Measurements from ENCODE around the gene ATP2A3. TPM values are rescaled to one million over a fixed set of nuclear protein-coding genes. Genes with fewer than 3 reads are reported as not detected.

Gene ATP2A3
- total and polyA plus RNA-seq, 2 experiments from 2014 or later, result 2.2 to 4.1 TPM

DNA sequence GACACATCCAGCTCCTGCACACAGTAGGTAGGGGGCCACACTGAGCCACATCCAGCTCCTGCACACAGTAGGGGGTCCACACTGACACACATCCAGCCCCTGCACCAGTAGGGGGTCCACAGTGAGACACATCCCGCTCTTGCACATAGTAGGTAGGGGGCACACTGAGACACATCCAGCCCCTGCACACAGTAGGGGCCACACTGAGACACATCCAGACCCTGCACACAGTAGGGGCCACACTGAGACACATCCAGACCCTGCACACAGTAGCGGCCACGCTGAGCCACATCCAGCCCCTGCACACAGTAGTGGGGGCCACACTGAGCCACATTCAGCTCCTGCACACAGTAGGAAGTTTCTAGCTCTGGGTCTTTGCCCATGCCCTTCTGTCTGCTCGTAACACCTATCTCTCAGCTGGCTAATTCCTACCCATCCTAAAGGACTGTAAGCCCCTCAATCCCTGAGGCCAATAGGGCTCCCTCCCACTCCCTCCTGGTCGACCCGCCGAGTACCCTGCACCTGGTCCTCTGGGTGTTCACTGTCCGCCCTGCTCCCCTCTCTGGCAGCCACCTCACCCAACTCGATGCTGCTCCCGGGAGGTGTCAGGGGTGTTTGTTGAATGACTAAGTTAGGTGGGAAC is 9.4 kb upstream of the ATP2A3 start:
- H3K9me3 ChIP-seq (ENCODE audit: low read depth), result no peaks in the 10 kb centered on the region
- no peak for TF ChIP-seq EZH2phosphoT487 (IDR thresholded peaks at IDR 0.05; ENCODE audit: low read depth, severe bottlenecking, unreplicated experiment)
- no peak for TF ChIP-seq EZH2 (IDR thresholded peaks at IDR 0.05; ENCODE audit: borderline replicate concordance)
- no peak for TF ChIP-seq CTCF (IDR thresholded peaks at IDR 0.05; ENCODE audit: poor library complexity)
- no peaks in the 10 kb centered on the region for H3K9me2 ChIP-seq (replicated peaks; ENCODE audit: insufficient read depth)
- H3K27me3 ChIP-seq, result no peaks in the 10 kb centered on the region
- H3K4me3 ChIP-seq, result no peak overlapping the region
- 98% methylated on average over 10 of the region's 10 CpGs for WGBS (ENCODE audit: low lambda C conversion rate, missing lambda C conversion rate)
- H3K4me2 ChIP-seq, result no peak overlapping the region
- no peaks in the 10 kb centered on the region for H4K20me1 ChIP-seq (ENCODE audit: insufficient read depth, poor library complexity, severe bottlenecking)
- H3K27ac ChIP-seq, result no peak overlapping the region
- no peak overlapping the region for H2AFZ ChIP-seq
- H3K4me1 ChIP-seq (ENCODE audit: insufficient read depth), result no peaks in the 10 kb centered on the region
- no peaks in the 10 kb centered on the region for H3K79me2 ChIP-seq
- DNase-seq (ENCODE audit: low spot score), result no peak
- no peaks in the 10 kb centered on the region for H3K36me3 ChIP-seq (replicated peaks; ENCODE audit: insufficient read depth, low read depth)

DNA sequence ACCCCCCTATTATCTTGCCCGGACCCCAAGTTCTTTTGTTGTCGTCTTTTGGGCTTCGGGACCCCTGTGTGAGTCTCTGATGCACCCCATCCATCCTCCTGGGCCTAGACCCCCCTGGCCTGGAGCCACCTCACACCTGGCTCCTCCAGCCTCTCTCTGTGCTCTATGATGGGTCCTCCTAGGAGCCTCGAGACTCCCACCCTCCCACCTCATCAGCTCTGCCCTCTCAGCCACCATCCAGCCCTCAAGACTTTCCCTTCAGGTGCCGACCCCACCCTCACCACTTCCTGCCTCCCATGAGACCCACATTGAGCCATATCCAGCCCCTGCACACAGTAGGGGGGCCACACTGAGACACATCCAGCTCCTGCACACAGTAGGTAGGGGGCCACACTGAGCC is 8.7 kb upstream of the ATP2A3 start:
- DNase-seq (ENCODE audit: low spot score), result no peak
- Histone ChIP-seq H3K27me3 (no peaks in the 10 kb centered on the region), H2AFZ (no peak overlapping the region), H3K9me2 (replicated peaks; ENCODE audit: insufficient read depth) (no peaks in the 10 kb centered on the region), H3K36me3 (replicated peaks; ENCODE audit: insufficient read depth, low read depth) (no peaks in the 10 kb centered on the region), H3K27ac (no peak overlapping the region), H4K20me1 (ENCODE audit: insufficient read depth, poor library complexity, severe bottlenecking) (no peaks in the 10 kb centered on the region), H3K79me2 (no peaks in the 10 kb centered on the region), H3K9me3 (ENCODE audit: low read depth) (no peaks in the 10 kb centered on the region), H3K4me2 (no peak overlapping the region), H3K4me3 (no peak overlapping the region), H3K4me1 (ENCODE audit: insufficient read depth) (no peaks in the 10 kb centered on the region)
- TF ChIP-seq EZH2 (IDR thresholded peaks at IDR 0.05; ENCODE audit: borderline replicate concordance) (no peak), CTCF (IDR thresholded peaks at IDR 0.05; ENCODE audit: poor library complexity) (no peak), EZH2phosphoT487 (IDR thresholded peaks at IDR 0.05; ENCODE audit: low read depth, severe bottlenecking, unreplicated experiment) (no peak)
- WGBS (ENCODE audit: low lambda C conversion rate, missing lambda C conversion rate), result 77% methylated on average over 3 of the region's 5 CpGs

- Histone ChIP-seq H2AFZ (no peak overlapping the region), H3K9me3 (ENCODE audit: low read depth) (no peaks in the 10 kb centered on the region), H3K9me2 (replicated peaks; ENCODE audit: insufficient read depth) (no peaks in the 10 kb centered on the region), H4K20me1 (ENCODE audit: insufficient read depth, poor library complexity, severe bottlenecking) (no peaks in the 10 kb centered on the region), H3K4me2 (no peak overlapping the region), H3K27me3 (no peaks in the 10 kb centered on the region), H3K4me1 (ENCODE audit: insufficient read depth) (no peaks in the 10 kb centered on the region), H3K27ac (no peak overlapping the region), H3K79me2 (no peaks in the 10 kb centered on the region), H3K4me3 (no peak overlapping the region), H3K36me3 (replicated peaks; ENCODE audit: insufficient read depth, low read depth) (no peaks in the 10 kb centered on the region)
- no peak for DNase-seq (ENCODE audit: low spot score)
- WGBS (ENCODE audit: low lambda C conversion rate, missing lambda C conversion rate), result 88% methylated on average over 15 of the region's 15 CpGs
- TF ChIP-seq EZH2 (IDR thresholded peaks at IDR 0.05; ENCODE audit: borderline replicate concordance) (no peak), EZH2phosphoT487 (IDR thresholded peaks at IDR 0.05; ENCODE audit: low read depth, severe bottlenecking, unreplicated experiment) (no peak), CTCF (IDR thresholded peaks at IDR 0.05; ENCODE audit: poor library complexity) (no peak)
Measured at GRCh38 chr17:3972281-3972731, 8.1 kb upstream of the ATP2A3 start.

Measured in hepatocyte (in vitro differentiated cells).